ENCODE results near the gene NRGN.

- no peak for TF ChIP-seq CTCF (conservative IDR thresholded peaks at IDR 0.05; ENCODE audit: low read depth, low read length)
- TF ChIP-seq POLR2A (IDR thresholded peaks at IDR 0.05; ENCODE audit: low read depth, low read length), result no peak
- no peak for TF ChIP-seq MAZ (IDR thresholded peaks at IDR 0.05; ENCODE audit: borderline replicate concordance, low read depth, low read length)
- no peak for TF ChIP-seq CEBPB (IDR thresholded peaks at IDR 0.05; ENCODE audit: low read depth, low read length)
Measured at GRCh38 chr11:124796312-124796711, 56.6 kb downstream of the NRGN start.

All from IMR-90 (cell line).